Trophoblast cell (in vitro differentiated cells and primary cell): Measurements from ENCODE around the gene LHPP.

Experiments
- DNase-seq, 2 donors: peaks; one replicate each; pipeline ENCODE4 v3.0.0-alpha.2; 2016
- H2AFZ ChIP-seq: 2 replicates; pipeline ENCODE4 v1.6.1; 2013; ENCODE audit warnings: low read length, moderate library complexity, mild to moderate bottlenecking; ENCODE audit not compliant: insufficient read depth, poor library complexity
- H2AK5ac ChIP-seq: 2 replicates; pipeline ENCODE4 v1.6.1; 2013; ENCODE audit warnings: mild to moderate bottlenecking, low read length
- H2BK120ac ChIP-seq: 2 replicates; pipeline ENCODE4 v1.6.1; 2013; ENCODE audit warnings: low read length, mild to moderate bottlenecking, moderate library complexity; ENCODE audit not compliant: insufficient read depth, poor library complexity
- H2BK12ac ChIP-seq: 2 replicates; pipeline ENCODE4 v1.6.1; 2013; ENCODE audit warnings: mild to moderate bottlenecking, low read length, moderate library complexity
- H2BK5ac ChIP-seq: 2 replicates; pipeline ENCODE4 v1.6.1; 2013; ENCODE audit warnings: low read length, low read depth, moderate library complexity, mild to moderate bottlenecking; ENCODE audit not compliant: poor library complexity
- H3K14ac ChIP-seq: 2 replicates; pipeline ENCODE4 v1.6.1; 2013; ENCODE audit warnings: mild to moderate bottlenecking, low read length
- H3K18ac ChIP-seq: 2 replicates; pipeline ENCODE4 v1.6.1; 2013; ENCODE audit warnings: mild to moderate bottlenecking, low read length
- H3K23ac ChIP-seq: 2 replicates; pipeline ENCODE4 v1.6.1; 2013; ENCODE audit warnings: low read length
- H3K27ac ChIP-seq: 2 replicates; pipeline ENCODE4 v1.5.1; 2013; ENCODE audit warnings: low read depth, mild to moderate bottlenecking, inconsistent platforms, low read length, moderate library complexity
- H3K27me3 ChIP-seq: 2 replicates; pipeline ENCODE4 v1.6.1; 2013; ENCODE audit warnings: inconsistent platforms, mild to moderate bottlenecking, low read length, moderate library complexity; ENCODE audit not compliant: insufficient read depth
- H3K36me3 ChIP-seq, 2 experiments: 1 replicate in 1 of 2; 2 replicates in 1 of 2; pipeline ENCODE4 v1.6.1; 2013; ENCODE audit warnings: low read length in 2 of 2, mild to moderate bottlenecking in 2 of 2, moderate library complexity in 1 of 2; ENCODE audit not compliant: insufficient read depth in 2 of 2, control insufficient read depth in 1 of 2
- H3K4ac ChIP-seq: 2 replicates; pipeline ENCODE4 v1.6.1; 2013; ENCODE audit warnings: low read depth, mild to moderate bottlenecking, low read length, moderate library complexity
- H3K4me1 ChIP-seq, 2 experiments: 1 replicate in 1 of 2; 2 replicates in 1 of 2; pipeline ENCODE4 v1.6.1; 2013; ENCODE audit warnings: low read length in 2 of 2, mild to moderate bottlenecking in 2 of 2, moderate library complexity in 1 of 2; ENCODE audit not compliant: insufficient read depth in 2 of 2, control insufficient read depth in 1 of 2
- H3K4me2 ChIP-seq: 2 replicates; pipeline ENCODE4 v1.6.1; 2013; ENCODE audit warnings: inconsistent platforms, mild to moderate bottlenecking, low read length, moderate library complexity
- H3K4me3 ChIP-seq: 2 replicates; pipeline ENCODE4 v1.5.1; 2013; ENCODE audit warnings: mild to moderate bottlenecking, low read depth, low read length, inconsistent platforms
- H3K79me1 ChIP-seq: one replicate; pipeline ENCODE4 v1.6.1; 2013; ENCODE audit warnings: low read length
- H3K79me2 ChIP-seq: 2 replicates; pipeline ENCODE4 v1.6.1; 2013; ENCODE audit warnings: low read length, mild to moderate bottlenecking; ENCODE audit not compliant: control insufficient read depth, insufficient read depth, poor library complexity
- H3K9ac ChIP-seq: 2 replicates; pipeline ENCODE4 v1.6.1; 2013; ENCODE audit warnings: mild to moderate bottlenecking, low read length
- H3K9me3 ChIP-seq: 2 replicates; pipeline ENCODE4 v1.6.1; 2013; ENCODE audit warnings: low read depth, mild to moderate bottlenecking, control low read depth, inconsistent platforms, low read length; ENCODE audit not compliant: insufficient read depth
- H4K12ac ChIP-seq: 2 replicates; pipeline ENCODE4 v1.6.1; 2013; ENCODE audit warnings: low read depth, mild to moderate bottlenecking, low read length, moderate library complexity
- H4K8ac ChIP-seq: 2 replicates; pipeline ENCODE4 v1.6.1; 2013; ENCODE audit warnings: low read depth, mild to moderate bottlenecking, low read length, moderate library complexity
- H4K91ac ChIP-seq: one replicate; pipeline ENCODE4 v1.6.1; 2013; ENCODE audit warnings: low read depth, mild to moderate bottlenecking, low read length, moderate library complexity
- WGBS: extraction: QIAGEN DNeasy Blood & Tissue Kit; methylation state at CpG from one replicate; pipeline ENCODE4 v1.1.7; 2013; ENCODE audit warnings: missing lambda C conversion rate; ENCODE audit not compliant: insufficient read length, insufficient coverage; ENCODE audit errors: extremely low coverage; 5-methylcytosine and 5-hydroxymethylcytosine counted together

Gene LHPP

DNA sequence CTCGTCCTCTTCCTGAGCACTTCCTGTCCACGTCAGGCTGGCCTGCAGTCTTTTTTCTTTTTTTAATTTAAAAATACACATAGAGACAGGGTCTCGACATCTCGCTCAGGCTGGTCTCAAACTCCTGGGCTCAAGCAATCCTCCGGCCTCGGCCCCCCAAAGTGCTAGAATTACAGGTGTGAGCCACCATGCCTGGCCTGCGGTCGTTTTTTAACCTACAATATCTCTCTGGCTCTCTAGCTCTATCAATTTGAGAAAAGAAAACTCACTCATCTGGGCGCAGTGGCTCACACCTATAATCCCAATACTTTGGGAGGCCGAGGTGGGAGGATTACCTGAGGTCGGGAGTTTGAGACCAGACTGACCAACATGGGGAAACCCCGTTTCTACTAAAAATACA is 38.9 kb upstream of the LHPP start:
- no peak overlapping the region for H2AK5ac ChIP-seq
- H3K4me2 ChIP-seq, result no peak overlapping the region
- H4K91ac ChIP-seq, result no peak overlapping the region
- H3K18ac ChIP-seq, result no peak overlapping the region
- no peak overlapping the region for H3K4ac ChIP-seq
- H3K23ac ChIP-seq, result no peak overlapping the region
- no peak overlapping the region for H2AFZ ChIP-seq
- WGBS, result no CpG with 5 or more reads among the region's 12 CpGs
- peaks cover 3 to 5% of the 10 kb centered on the region in 2 experiments for H3K4me1 ChIP-seq
- H3K27me3 ChIP-seq, result no peaks in the 10 kb centered on the region
- H4K12ac ChIP-seq, result no peak overlapping the region
- no peak for DNase-seq
- H2BK12ac ChIP-seq, result no peak overlapping the region
- H3K36me3 ChIP-seq, result no peaks in the 10 kb centered on the region
- no peak overlapping the region for H4K8ac ChIP-seq
- no peaks in the 10 kb centered on the region for H3K9me3 ChIP-seq
- H2BK120ac ChIP-seq, result no peak overlapping the region
- H3K14ac ChIP-seq, result no peak overlapping the region
- H3K79me2 ChIP-seq, result peaks cover 7% of the 10 kb centered on the region
- no peaks in the 10 kb centered on the region for H3K79me1 ChIP-seq
- no peak overlapping the region for H2BK5ac ChIP-seq
- no peak overlapping the region for H3K27ac ChIP-seq
- no peak overlapping the region for H3K9ac ChIP-seq
- H3K4me3 ChIP-seq, result no peak overlapping the region

DNA sequence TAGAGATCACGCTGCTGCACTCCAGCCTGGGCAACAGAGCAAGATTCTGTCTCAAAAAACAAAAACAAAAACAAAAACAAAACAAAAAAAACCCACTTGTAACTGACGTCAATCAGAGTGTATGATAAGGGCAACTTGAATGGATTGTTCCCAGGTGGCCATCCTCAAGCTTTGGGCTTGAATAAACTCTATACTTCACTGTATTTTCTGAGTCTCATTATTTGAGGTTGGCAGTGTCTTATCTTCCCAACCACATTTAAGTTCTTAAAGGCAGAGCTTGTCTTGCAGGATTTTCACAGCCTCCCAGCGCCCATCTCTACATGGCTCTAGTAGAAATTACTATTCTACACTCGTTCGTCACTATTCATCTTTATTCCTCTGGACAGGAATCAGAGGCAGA is 37.8 kb upstream of the LHPP start:
- peaks cover 3 to 4% of the 10 kb centered on the region in 2 experiments for H3K4me1 ChIP-seq
- H2AFZ ChIP-seq, result no peak overlapping the region
- no peak overlapping the region for H2AK5ac ChIP-seq
- H3K36me3 ChIP-seq, result no peaks in the 10 kb centered on the region
- H2BK5ac ChIP-seq, result no peak overlapping the region
- no peak for DNase-seq
- no peak overlapping the region for H3K27ac ChIP-seq
- H2BK12ac ChIP-seq, result no peak overlapping the region
- no peaks in the 10 kb centered on the region for H3K79me2 ChIP-seq
- H3K9ac ChIP-seq, result no peak overlapping the region
- no peak overlapping the region for H3K4ac ChIP-seq
- no peaks in the 10 kb centered on the region for H3K9me3 ChIP-seq
- no CpG with 5 or more reads among the region's 5 CpGs for WGBS
- H3K79me1 ChIP-seq, result no peaks in the 10 kb centered on the region
- H4K12ac ChIP-seq, result no peak overlapping the region
- no peaks in the 10 kb centered on the region for H3K27me3 ChIP-seq
- no peak overlapping the region for H3K18ac ChIP-seq
- no peak overlapping the region for H3K23ac ChIP-seq
- H3K4me2 ChIP-seq, result no peak overlapping the region
- H2BK120ac ChIP-seq, result no peak overlapping the region
- H3K14ac ChIP-seq, result no peak overlapping the region
- no peak overlapping the region for H4K91ac ChIP-seq
- no peak overlapping the region for H3K4me3 ChIP-seq
- no peak overlapping the region for H4K8ac ChIP-seq

DNA sequence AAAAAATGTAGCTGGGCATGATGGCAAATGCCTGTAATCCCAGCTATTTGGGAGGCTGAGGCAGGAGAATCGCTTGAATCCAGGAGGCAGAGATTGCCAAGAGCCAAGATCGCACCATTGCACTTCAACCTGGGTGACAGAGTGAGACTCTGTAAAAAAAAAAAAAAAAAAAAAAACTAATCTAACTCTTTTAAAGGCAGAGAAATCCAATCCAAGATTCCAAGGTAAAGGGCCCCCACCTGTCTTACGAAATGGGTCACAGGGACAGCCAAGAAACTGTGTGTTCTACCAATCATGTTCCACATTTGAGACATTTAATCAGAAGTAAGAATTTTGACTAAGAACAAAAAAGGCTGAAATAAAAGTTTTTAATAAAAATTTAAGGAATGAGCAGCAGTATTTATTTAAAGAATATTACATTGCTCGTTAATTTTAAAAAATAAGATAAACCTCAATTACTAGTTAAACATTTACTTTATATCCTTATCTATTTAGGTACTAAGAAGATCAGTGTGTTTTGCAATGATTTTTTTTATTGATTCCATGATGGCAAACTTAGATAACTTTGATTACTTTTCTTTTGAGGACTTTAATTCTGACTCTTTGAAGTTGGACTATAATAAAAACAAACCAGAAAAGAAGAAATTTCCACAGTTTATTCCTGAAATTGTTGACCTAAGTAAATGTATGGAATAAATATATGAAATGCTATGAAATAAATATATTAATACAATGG is 36.2 kb upstream of the LHPP start:
- no peak overlapping the region for H2BK5ac ChIP-seq
- no peaks in the 10 kb centered on the region for H3K79me1 ChIP-seq
- no peak overlapping the region for H4K91ac ChIP-seq
- H3K27ac ChIP-seq, result no peak overlapping the region
- H3K4me3 ChIP-seq, result no peak overlapping the region
- H3K18ac ChIP-seq, result no peak overlapping the region
- H4K8ac ChIP-seq, result no peak overlapping the region
- WGBS, result no CpG with 5 or more reads among the region's 4 CpGs
- H3K27me3 ChIP-seq, result no peaks in the 10 kb centered on the region
- no peak overlapping the region for H2AK5ac ChIP-seq
- no peak overlapping the region for H2BK12ac ChIP-seq
- no peak overlapping the region for H3K4ac ChIP-seq
- H3K4me1 ChIP-seq, result no peaks in the 10 kb centered on the region
- no peaks in the 10 kb centered on the region for H3K36me3 ChIP-seq
- H2AFZ ChIP-seq, result no peak overlapping the region
- no peaks in the 10 kb centered on the region for H3K79me2 ChIP-seq
- H3K4me2 ChIP-seq, result no peak overlapping the region
- H3K9me3 ChIP-seq, result no peaks in the 10 kb centered on the region
- no peak overlapping the region for H3K14ac ChIP-seq
- H3K23ac ChIP-seq, result no peak overlapping the region
- DNase-seq, result no peak
- no peak overlapping the region for H2BK120ac ChIP-seq
- no peak overlapping the region for H4K12ac ChIP-seq
- no peak overlapping the region for H3K9ac ChIP-seq

DNA sequence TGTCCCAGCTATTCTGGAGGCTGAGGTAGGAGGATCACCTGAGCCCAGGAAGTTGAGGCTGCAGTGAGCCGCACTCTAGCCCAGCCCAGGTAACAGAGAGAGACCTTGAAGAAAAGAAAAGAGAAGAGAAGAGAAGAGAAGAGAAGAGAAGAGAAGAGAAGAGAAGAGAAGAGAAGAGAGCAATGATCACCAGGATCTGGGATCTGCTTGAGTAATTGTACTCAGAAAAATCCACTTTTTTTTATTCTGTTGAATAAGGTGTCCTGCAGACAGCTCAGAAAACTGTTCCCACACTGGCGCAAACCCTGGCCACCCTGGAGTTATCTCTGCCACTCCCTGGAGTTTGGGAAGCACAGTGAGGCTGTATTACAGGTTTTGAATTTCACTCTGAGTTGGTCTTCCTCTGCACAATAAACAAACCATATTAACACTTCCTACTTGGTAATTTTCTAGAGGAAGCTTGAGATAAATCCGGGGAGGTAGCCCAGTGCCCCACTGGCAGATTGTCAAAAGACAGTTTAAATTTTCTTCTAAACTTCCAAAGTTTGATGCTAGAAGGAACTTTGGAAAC is 33.3 kb upstream of the LHPP start:
- H3K9me3 ChIP-seq, result no peaks in the 10 kb centered on the region
- no peak overlapping the region for H3K18ac ChIP-seq
- no peak overlapping the region for H4K8ac ChIP-seq
- H2BK5ac ChIP-seq, result no peak overlapping the region
- H3K23ac ChIP-seq, result no peak overlapping the region
- no peak overlapping the region for H4K12ac ChIP-seq
- H3K14ac ChIP-seq, result no peak overlapping the region
- no peak overlapping the region for H2BK120ac ChIP-seq
- H3K9ac ChIP-seq, result no peak overlapping the region
- H3K4me1 ChIP-seq, result no peaks in the 10 kb centered on the region
- no peaks in the 10 kb centered on the region for H3K36me3 ChIP-seq
- no peaks in the 10 kb centered on the region for H3K79me1 ChIP-seq
- H2BK12ac ChIP-seq, result no peak overlapping the region
- H3K4me2 ChIP-seq, result no peak overlapping the region
- H3K4me3 ChIP-seq, result no peak overlapping the region
- H3K4ac ChIP-seq, result no peak overlapping the region
- H4K91ac ChIP-seq, result no peak overlapping the region
- DNase-seq, result no peak
- no peak overlapping the region for H2AK5ac ChIP-seq
- H3K79me2 ChIP-seq, result no peaks in the 10 kb centered on the region
- no peak overlapping the region for H2AFZ ChIP-seq
- no peaks in the 10 kb centered on the region for H3K27me3 ChIP-seq
- WGBS, result no CpG with 5 or more reads among the region's 3 CpGs
- H3K27ac ChIP-seq, result no peak overlapping the region
